CD14-positive monocyte (primary cell): ENCODE results near the gene PGM5. TPM values are rescaled to one million over a fixed set of nuclear protein-coding genes. Genes with fewer than 3 reads are reported as not detected.

Source experiments
- DNase-seq, 3 donors: peaks; one replicate each; pipeline ENCODE4 v3.0.0-alpha.2; 2011 to 2022
- H2AFZ ChIP-seq: 2 replicates; pipeline ENCODE4 v1.6.0; 2012; ENCODE audit warnings: mild to moderate bottlenecking, low read depth, low read length, inconsistent platforms; ENCODE audit not compliant: insufficient read depth, poor library complexity, severe bottlenecking
- H3K27ac ChIP-seq, 2 donors: 1 replicate in 1 of 2; 2 replicates in 1 of 2; pipeline ENCODE4 v1.5.1; 2012 to 2013; ENCODE audit warnings: low read length in 2 of 2, control low read depth in 1 of 2, inconsistent platforms in 1 of 2, low read depth in 1 of 2, mild to moderate bottlenecking in 1 of 2
- H3K27me3 ChIP-seq, 2 donors: one replicate each; pipeline versions ENCODE4 v1.6.0 to v1.6.1; 2011 to 2013; ENCODE audit warnings: low read length in 2 of 2; ENCODE audit not compliant: control insufficient read depth in 2 of 2, insufficient read depth in 2 of 2
- H3K36me3 ChIP-seq, 2 donors: replicated peaks in 1 of 2; 1 replicate in 1 of 2; 2 replicates in 1 of 2; pipeline versions ENCODE4 v1.5.1 to v1.6.1; 2012 to 2013; ENCODE audit warnings: low read length in 2 of 2, control low read depth in 1 of 2, inconsistent platforms in 1 of 2, mild to moderate bottlenecking in 1 of 2; ENCODE audit not compliant: insufficient read depth in 2 of 2, control insufficient read depth in 1 of 2
- H3K4me1 ChIP-seq, 2 donors: 1 replicate in 1 of 2; 2 replicates in 1 of 2; pipeline versions ENCODE4 v1.5.1 to v1.6.1; 2012 to 2013; ENCODE audit warnings: low read length in 2 of 2, control low read depth in 1 of 2, inconsistent platforms in 1 of 2, mild to moderate bottlenecking in 1 of 2, moderate library complexity in 1 of 2; ENCODE audit not compliant: insufficient read depth in 2 of 2, control insufficient read depth in 1 of 2
- H3K4me2 ChIP-seq: replicated peaks from 2 replicates; pipeline ENCODE3; 2012; ENCODE audit warnings: low read length, moderate library complexity, mild to moderate bottlenecking; ENCODE audit not compliant: poor library complexity, severe bottlenecking; ENCODE audit errors: extremely low read depth
- H3K4me3 ChIP-seq, 3 experiments: fragments of 200-600 bp in 1 of 3; sonication (generic) in 1 of 3; replicated peaks in 1 of 3; 1 replicate in 2 of 3; 2 replicates in 1 of 3; pipeline ENCODE4 v1.5.1; 2011 to 2013; ENCODE audit warnings: low read length in 3 of 3, mild to moderate bottlenecking in 3 of 3, control low read depth in 2 of 3, low read depth in 2 of 3, inconsistent platforms in 1 of 3, moderate library complexity in 1 of 3
- H3K79me2 ChIP-seq: 2 replicates; pipeline ENCODE4 v1.6.0; 2012; ENCODE audit warnings: mild to moderate bottlenecking, control low read depth, inconsistent platforms, low read length, moderate library complexity; ENCODE audit not compliant: insufficient read depth
- H3K9ac ChIP-seq: 2 replicates; pipeline ENCODE4 v1.6.0; 2017; ENCODE audit warnings: low read length, mild to moderate bottlenecking; ENCODE audit not compliant: insufficient read depth, poor library complexity, severe bottlenecking
- H3K9me3 ChIP-seq, 2 donors: replicated peaks in 1 of 2; 1 replicate in 1 of 2; 2 replicates in 1 of 2; pipeline versions ENCODE4 v1.5.1 to v1.6.1; 2012 to 2013; ENCODE audit warnings: low read length in 2 of 2, control low read depth in 1 of 2; ENCODE audit not compliant: control insufficient read depth in 1 of 2, insufficient read depth in 1 of 2
- H4K20me1 ChIP-seq: 2 replicates; pipeline ENCODE4 v1.6.0; 2012; ENCODE audit warnings: mild to moderate bottlenecking, low read length, control low read depth, moderate library complexity; ENCODE audit not compliant: insufficient read depth
- H3K27ac Mint-ChIP-seq, 7 donors: one replicate each; pipeline ENCODE4 v1.8.0; 2020; ENCODE audit warnings: mild to moderate bottlenecking in 7 of 7, mixed read lengths in 7 of 7, moderate library complexity in 6 of 7, inconsistent platforms in 2 of 7
- H3K27me3 Mint-ChIP-seq, 3 donors: one replicate each; pipeline ENCODE4 v1.8.0; 2021 to 2022; ENCODE audit warnings: low read depth in 3 of 3, mild to moderate bottlenecking in 3 of 3, mixed read lengths in 3 of 3, moderate library complexity in 3 of 3, inconsistent platforms in 1 of 3
- H3K36me3 Mint-ChIP-seq, 2 donors: one replicate each; pipeline ENCODE4 v1.8.0; 2020; ENCODE audit warnings: mixed read lengths in 2 of 2, inconsistent platforms in 1 of 2, mild to moderate bottlenecking in 1 of 2
- H3K4me1 Mint-ChIP-seq: one replicate; pipeline ENCODE4 v1.8.0; 2020; ENCODE audit warnings: mild to moderate bottlenecking, mixed read lengths
- H3K4me3 Mint-ChIP-seq, 2 donors: one replicate each; pipeline ENCODE4 v1.8.0; 2020; ENCODE audit warnings: mild to moderate bottlenecking in 2 of 2, mixed read lengths in 2 of 2, moderate library complexity in 1 of 2
- H3K9me3 Mint-ChIP-seq, 7 donors: one replicate each; pipeline ENCODE4 v1.8.0; 2020 to 2022; ENCODE audit warnings: mixed read lengths in 7 of 7, mild to moderate bottlenecking in 6 of 7, moderate library complexity in 6 of 7, inconsistent platforms in 2 of 7
- WGBS: methylation state at CpG from one replicate; pipeline ENCODE4 v1.1.5; 2013; ENCODE audit warnings: missing lambda C conversion rate; ENCODE audit not compliant: insufficient coverage; 5-methylcytosine and 5-hydroxymethylcytosine counted together
- intact Hi-C, 2 donors: fragments of 100-400 bp; cut with micrococcal nuclease; formaldehyde crosslinking; loops; one replicate each; pipeline versions ENCODE4 v1.15.0 to v1.15.1; 2023
- polyA plus RNA-seq, 3 donors: library from polyadenylated mRNA; depleted of rRNA in 1 of 3; unstranded in 2 of 3; stranded (reverse) in 1 of 3; fragments of 300-500 nt in 2 of 3; fragments of >200 nt in 1 of 3; fragmentation: Illumina TruSeq in 2 of 3; gene quantifications; 1 replicate in 2 of 3; 2 replicates in 1 of 3; pipeline ENCODE4 v1.2.3, GENCODE V29; 2012 to 2021
- TF ChIP-seq, protein P1 (sequence below): fragments of 200-600 bp; IDR thresholded peaks from one replicate; pipeline ENCODE4 v1.8.0; 2022; ENCODE audit warnings: antibody characterized with exemption, mild to moderate bottlenecking

The PGM5 gene
- polyA plus RNA-seq, 3 donors = 0.35 to 1.2 (median 1.1) TPM

- Histone ChIP-seq H3K9ac (no peak overlapping the region), H3K4me3 (no peak overlapping the region), H4K20me1 (no peaks in the 10 kb centered on the region), H3K36me3 (no peaks in the 10 kb centered on the region), H3K4me2 (no peak overlapping the region), H3K4me1 (no peaks in the 10 kb centered on the region), H3K79me2 (no peaks in the 10 kb centered on the region), H3K9me3 (no peaks in the 10 kb centered on the region), H3K27me3 (no peaks in the 10 kb centered on the region), H3K27ac (no peak overlapping the region), H2AFZ (no peak overlapping the region)
- H3K27ac Mint-ChIP-seq = no peak overlapping the region
- TF ChIP-seq, protein P1, sequence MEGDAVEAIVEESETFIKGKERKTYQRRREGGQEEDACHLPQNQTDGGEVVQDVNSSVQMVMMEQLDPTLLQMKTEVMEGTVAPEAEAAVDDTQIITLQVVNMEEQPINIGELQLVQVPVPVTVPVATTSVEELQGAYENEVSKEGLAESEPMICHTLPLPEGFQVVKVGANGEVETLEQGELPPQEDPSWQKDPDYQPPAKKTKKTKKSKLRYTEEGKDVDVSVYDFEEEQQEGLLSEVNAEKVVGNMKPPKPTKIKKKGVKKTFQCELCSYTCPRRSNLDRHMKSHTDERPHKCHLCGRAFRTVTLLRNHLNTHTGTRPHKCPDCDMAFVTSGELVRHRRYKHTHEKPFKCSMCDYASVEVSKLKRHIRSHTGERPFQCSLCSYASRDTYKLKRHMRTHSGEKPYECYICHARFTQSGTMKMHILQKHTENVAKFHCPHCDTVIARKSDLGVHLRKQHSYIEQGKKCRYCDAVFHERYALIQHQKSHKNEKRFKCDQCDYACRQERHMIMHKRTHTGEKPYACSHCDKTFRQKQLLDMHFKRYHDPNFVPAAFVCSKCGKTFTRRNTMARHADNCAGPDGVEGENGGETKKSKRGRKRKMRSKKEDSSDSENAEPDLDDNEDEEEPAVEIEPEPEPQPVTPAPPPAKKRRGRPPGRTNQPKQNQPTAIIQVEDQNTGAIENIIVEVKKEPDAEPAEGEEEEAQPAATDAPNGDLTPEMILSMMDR = no peak
- intact Hi-C loops = no loop called here
- DNase-seq = no peak
- no CpG with 5 or more reads among the region's 1 CpG for WGBS
- H3K36me3 Mint-ChIP-seq = no peaks in the 10 kb centered on the region
- H3K9me3 Mint-ChIP-seq = peaks cover 0 to 2% (median 0%) of the 10 kb centered on the region in 7 donors
- peaks cover 0 to 2% (median 0%) of the 10 kb centered on the region in 3 donors for H3K27me3 Mint-ChIP-seq
- H3K4me1 Mint-ChIP-seq = no peaks in the 10 kb centered on the region
- H3K4me3 Mint-ChIP-seq = no peak overlapping the region
Measured at GRCh38 chr9:68458918-68459317, 102.5 kb downstream of the PGM5 start.

DNA sequence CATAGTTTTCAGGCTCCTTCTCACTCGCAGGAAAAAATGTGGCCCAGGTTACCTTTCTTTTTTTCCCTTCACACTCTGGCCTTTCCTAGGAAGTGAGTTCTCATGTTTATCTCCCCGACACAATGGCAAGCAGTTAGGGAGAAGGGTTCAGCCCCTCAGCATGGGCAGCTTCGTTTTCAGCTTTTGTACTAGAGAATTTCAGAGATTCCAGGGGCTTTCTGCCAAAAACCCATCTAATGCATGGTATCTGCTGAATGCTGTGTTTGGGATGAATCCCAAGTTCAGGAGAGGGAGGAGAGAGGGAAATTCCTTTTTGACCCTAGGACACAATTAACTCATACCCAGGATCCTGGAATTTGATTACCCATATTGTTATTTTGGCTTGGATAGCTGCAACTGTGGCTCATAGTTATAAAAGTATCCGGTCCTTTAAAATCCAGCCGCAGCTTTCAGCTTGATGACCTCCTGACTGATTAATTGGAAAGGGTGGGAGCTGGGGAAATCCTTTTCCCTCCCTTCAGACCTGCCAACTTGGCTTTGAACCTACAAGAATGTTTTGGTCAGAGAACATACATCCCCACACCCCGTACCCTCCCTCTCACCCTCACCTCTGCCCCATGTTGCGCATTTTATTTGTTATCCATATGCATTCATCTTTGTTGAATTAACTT, 105.8 kb downstream of the PGM5 start:
- Histone ChIP-seq H4K20me1 (no peaks in the 10 kb centered on the region), H3K4me1 (no peaks in the 10 kb centered on the region), H3K9ac (no peak overlapping the region), H2AFZ (no peak overlapping the region), H3K27ac (no peak overlapping the region), H3K79me2 (no peaks in the 10 kb centered on the region), H3K9me3 (no peaks in the 10 kb centered on the region), H3K4me3 (no peak overlapping the region), H3K4me2 (no peak overlapping the region), H3K36me3 (no peaks in the 10 kb centered on the region), H3K27me3 (no peaks in the 10 kb centered on the region)
- H3K9me3 Mint-ChIP-seq = peaks cover 0 to 4% (median 0%) of the 10 kb centered on the region in 7 donors
- H3K4me1 Mint-ChIP-seq = peaks cover 2% of the 10 kb centered on the region
- no peak for DNase-seq
- no peaks in the 10 kb centered on the region for H3K36me3 Mint-ChIP-seq
- WGBS = 91% methylated on average over 2 of the region's 7 CpGs
- intact Hi-C loops = no loop called here
- TF ChIP-seq, protein P1 = no peak
- H3K4me3 Mint-ChIP-seq = no peak overlapping the region
- H3K27me3 Mint-ChIP-seq = peaks cover 0 to 3% (median 0%) of the 10 kb centered on the region in 3 donors
- no peak overlapping the region for H3K27ac Mint-ChIP-seq
